UCSD-AML1 (cell line): ENCODE measurements around the gene OR7C1.
"Not testable (repeated sequence)": the region's sequence is repeated elsewhere in the genome, so short reads cannot be mapped to it uniquely, and the experiment has no call there.

ENCODE experiments used
- DNase-seq: peaks from one replicate; lab custom pipeline; 2025; ENCODE audit not compliant: unreplicated experiment; lab: John Stamatoyannopoulos, UW

OR7C1 gene

DNA sequence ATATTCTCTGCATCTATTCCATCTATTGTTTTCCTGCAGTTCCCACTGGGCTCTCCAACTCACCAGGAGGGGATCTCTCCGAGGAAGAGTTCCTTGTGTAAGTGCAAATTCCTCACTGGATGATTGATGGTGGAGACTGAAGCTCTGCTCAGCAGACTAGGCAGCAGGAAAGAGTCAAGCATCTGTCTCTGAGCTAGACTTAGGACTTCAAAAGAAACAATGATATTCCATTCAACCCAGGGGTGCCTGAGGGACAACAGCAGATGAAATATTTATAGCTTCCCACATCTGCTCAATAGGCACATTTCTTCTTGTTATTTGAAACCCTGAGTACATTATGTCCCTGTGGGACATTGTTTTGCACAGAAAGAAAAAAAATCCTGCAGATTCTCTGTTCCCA, at the start of gene OR7C1, which contains the start of gene OR7A5:
OR7C1 (minus strand) TSS at position 175 of the 400 bp plus-strand sequence. CDS start 35,049 bp downstream, outside the sequence.
OR7A5 (minus strand) TSS at position 175 of the 400 bp plus-strand sequence. CDS start 6,944 bp downstream, outside the sequence.
- DNase-seq = no peak

DNA sequence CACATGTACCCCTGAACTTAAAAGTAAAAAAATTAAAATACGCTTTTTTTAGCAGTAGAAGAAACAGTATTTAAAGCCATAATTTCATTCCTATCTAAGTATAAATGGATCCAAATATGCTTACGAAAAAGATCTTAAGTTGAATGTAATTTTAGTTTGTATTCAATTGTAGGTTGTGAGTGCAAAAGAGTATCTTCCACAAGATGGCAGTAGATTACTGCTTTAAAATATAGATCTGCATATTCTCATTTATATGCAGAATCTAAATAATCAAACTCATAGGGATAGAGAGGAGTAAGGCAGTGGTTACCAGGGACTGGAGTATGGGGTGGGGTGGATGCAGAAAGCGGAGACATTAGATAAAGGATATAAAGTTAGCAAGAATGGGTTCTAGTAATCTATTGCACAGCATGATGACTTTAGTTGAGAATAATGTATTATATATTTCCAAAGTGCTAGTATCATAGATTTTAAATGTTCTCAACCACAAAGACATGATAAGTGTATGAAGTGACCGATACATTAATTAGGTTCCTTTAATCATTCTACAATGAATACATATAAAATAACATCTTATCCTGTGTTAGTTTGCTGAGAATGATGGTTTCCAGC, 36.7 kb upstream of the OR7C1 start:
- DNase-seq = no peak

DNA sequence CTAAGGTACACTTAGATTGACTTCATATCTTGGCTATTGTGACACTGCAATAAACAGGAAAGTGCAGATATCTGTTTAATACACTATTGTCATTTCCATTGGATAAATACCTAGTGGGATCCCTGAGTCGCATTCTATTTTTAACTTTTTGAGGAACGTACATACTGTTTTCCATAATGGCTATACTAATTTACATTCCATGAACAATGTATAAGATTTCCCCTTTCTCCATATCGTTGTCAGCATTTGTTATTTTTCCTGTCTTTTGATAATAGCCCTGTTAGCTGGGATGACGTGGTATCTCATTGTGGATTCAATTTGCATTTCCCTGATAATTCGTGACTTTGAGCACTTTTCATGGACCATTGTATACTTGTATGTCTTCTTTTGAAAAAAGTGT, 33.5 kb upstream of the OR7C1 start:
- no peak for DNase-seq

DNA sequence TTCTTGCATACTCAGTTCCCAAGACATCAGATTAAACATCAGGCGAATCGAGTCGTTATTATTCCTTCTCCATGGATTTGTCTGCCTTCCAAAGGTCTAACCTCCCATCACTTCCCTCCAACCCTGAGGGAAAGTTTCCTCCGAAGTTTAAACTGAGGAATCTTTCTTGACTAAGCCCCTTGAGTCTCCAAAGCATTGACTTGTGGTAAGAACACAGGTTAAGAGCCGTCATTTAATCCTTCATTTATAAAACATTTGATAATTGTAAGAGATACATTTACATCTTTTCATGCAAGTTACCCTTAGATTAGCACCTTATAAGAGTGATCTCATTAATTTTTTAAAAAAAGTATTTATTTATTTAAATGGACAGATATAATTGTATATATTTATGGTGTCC, 13.8 kb upstream of the OR7C1 start, which contains the start of gene OR7A10:
OR7A10 (minus strand) TSS at position 101 of the 400 bp plus-strand sequence. CDS start 7,045 bp downstream, outside the sequence.
- DNase-seq = no peak

DNA sequence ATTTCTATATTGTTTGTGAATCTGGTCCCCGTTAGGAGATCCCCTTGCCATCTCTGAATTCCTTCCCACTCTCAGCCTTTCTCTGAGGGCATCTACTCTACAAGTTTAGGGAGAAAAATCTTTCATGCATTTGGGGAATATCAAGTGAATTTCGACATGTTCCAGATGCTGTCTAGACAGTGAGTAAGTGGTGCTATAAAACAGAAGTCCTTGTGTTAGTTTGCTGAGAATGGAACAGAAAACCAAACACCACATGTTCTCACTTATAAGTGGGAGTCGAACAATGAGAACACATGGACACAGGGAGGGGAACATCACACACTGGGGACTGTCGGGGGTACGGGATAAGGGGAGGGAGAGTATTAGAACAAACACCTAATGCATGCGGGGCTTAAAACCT, 8.6 kb upstream of the OR7C1 start:
- DNase-seq = no peak

DNA sequence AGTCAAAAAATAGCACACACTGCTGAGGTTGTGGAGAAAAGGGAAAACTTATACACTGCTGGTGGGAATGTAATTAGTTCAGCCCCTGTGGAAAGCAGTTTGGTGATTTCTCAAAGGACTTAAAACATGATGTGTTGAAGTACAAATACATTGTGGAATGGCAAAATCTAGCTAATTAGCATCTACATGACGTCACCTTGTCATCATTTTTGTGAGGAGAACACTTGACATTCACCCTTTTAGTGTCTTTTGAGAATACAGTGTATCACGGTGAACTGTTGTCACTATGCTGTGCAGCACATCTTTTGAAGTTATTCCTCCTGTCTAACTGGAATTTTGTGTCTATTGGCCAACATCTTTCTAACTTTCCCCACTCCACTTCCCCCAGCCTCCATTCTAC, 8.2 kb upstream of the OR7C1 start:
- DNase-seq = no peak

DNA sequence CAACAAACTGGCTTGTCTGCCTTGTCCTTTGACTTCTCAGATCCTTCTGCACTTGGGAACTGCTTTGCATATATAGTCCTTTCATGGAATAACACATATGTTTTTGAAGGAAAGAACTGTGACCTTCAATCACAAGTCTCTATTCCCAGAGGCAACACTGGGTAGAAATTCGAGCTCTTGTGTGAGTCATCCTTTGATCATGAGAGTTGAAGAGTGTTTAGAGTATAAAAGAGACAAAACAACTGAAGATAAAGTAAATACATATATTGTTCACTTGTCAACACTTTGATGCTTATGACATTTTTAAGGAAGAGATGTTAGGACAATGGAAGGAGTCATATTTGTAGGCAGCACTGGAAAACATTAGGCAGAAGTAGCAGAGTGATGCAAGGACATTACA, 5.2 kb upstream of the OR7C1 start:
- no peak for DNase-seq

DNA sequence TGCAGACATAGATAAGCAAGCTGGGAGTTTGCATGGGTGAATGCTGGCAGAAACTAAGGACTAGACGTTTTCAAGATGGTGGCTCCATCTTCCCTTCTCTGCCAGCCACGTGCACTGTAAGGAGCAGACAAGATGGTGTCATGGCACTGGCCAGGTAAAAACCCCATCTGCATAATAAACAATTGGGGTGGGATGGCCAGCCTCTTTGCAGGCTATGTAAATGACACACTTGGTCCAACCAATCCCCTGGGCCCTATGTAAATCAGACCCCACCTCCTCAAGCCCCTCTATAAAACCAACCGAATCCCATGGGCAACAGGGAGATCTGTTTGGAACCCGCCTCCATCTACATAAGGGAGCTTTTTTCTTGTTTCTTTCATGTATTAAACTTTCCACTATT, 2.4 kb upstream of the OR7C1 start:
- DNase-seq = no peak

DNA sequence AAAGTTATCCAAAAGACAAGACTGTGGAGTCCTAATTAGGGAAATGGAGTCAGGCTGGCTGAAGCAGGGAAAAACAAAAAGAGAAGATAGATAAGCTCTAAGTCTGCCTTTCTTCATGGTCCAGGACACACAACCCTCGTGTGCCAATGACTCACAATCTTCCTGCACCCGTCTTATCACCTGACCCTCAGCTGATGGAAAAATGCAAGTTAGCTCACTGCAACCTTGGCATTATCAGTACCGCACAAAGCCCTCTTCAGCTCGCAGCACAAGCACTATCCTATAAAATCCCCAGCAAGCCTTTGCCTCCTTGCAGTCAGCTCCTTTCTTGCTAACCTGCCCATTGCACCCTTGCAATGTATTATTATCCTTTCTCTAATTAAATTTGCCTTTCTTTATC, 4.3 kb downstream of the OR7C1 start:
- no peak for DNase-seq

DNA sequence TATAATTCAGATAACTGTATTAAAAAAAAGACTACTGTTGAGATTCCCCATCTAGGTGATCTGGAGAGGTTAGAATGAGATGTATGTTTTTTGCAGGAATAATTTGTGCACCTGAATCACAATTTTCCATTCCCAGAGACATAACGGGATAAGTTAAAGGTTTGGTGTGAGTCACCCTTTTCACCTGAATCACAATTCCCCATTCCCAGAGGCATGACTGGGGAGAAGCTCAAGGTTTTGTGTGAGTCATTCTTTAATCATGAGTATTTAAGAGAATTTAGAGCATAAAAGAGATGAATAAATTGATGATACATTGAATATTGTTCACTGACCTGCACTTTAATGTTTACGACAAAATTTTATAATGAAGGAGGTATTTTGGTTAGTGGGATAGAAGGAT, 9.0 kb downstream of the OR7C1 start:
- no peak for DNase-seq

DNA sequence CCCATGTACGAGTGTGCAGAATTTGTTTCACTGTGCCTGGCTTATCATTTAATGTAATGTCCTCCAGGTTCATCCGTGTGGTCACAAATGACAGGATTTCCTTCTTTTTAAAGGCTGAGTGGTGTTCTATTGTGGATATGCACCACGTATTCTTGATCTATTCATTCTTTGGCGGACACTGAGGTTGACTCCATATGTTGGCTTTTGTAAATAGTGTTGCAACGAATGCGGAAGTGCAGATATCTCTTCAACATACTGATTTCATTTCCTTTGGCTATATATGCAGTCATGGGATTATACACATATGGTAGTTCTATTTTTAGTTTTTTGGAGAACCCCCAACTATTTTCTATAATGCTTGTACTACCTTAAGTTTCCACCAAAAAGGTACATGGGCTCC, 13.0 kb downstream of the OR7C1 start:
- no peak for DNase-seq

DNA sequence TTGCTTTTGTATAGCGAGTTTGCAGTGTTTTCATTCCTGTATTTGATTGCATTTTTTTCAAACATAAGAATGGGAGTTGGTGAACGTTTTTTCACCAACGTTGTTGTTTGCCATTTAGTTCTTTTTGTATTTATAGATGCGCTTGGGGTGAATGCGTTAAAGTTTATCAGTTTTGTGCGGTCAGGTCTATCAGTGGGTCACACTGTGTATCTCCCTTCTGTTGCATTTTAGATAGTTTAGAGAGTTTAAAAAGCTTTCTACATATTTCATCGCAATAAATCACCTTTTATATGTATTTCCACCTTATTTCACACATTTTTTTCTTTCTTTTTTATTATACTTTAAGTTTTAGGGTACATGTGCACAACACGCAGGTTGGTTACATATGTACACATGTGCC, 16.4 kb downstream of the OR7C1 start:
- no peak for DNase-seq

DNA sequence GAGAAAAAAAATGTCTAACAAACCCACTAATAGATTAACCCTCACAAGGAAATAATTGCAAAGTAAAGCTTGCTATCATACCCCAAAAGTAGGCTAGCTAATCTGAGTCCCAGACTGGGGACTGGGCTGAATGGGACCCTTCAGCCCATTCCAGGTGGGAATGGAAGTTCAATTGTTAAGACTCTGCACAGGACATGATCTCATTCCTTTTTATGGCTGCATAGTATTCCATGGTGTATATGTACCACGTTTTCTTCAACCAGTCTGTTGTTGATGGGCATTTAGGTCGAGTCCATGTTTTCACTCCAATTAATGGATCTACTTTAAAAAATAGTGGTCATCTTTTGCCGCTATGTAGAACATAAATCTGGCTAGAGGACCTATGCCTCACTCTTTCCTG, 17.9 kb downstream of the OR7C1 start:
- DNase-seq = no peak

DNA sequence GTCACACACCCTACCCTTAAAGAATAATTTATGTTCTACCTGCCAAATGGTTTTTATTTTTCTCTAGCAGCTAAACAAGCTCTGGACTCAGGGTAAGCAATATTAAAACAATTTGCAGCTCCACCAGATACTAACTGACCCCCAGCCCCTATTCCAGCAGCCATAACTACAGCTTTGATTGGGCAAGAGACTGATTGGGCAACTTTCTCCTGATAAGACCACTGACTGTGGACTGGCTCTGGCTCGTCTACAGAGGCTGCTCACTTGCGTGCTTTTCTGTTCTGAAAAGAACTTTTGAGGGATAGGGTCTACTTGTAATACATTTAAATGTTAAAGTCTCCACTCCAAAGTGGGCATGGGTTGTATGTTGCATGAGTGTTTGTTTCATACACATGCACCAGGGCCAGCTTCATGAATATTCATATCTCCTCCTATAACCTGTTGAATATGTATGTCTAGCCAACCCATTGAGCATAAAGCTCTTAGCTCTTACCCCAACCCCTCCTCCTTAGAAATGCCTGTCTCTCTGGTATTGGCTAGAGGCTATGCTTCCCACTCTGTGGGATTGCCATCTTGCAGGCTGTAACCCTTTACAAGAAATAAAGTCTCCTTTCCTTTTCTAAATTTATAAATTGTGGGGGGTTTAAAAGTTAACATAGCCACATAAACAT, 19.9 kb downstream of the OR7C1 start:
- DNase-seq = no peak

DNA sequence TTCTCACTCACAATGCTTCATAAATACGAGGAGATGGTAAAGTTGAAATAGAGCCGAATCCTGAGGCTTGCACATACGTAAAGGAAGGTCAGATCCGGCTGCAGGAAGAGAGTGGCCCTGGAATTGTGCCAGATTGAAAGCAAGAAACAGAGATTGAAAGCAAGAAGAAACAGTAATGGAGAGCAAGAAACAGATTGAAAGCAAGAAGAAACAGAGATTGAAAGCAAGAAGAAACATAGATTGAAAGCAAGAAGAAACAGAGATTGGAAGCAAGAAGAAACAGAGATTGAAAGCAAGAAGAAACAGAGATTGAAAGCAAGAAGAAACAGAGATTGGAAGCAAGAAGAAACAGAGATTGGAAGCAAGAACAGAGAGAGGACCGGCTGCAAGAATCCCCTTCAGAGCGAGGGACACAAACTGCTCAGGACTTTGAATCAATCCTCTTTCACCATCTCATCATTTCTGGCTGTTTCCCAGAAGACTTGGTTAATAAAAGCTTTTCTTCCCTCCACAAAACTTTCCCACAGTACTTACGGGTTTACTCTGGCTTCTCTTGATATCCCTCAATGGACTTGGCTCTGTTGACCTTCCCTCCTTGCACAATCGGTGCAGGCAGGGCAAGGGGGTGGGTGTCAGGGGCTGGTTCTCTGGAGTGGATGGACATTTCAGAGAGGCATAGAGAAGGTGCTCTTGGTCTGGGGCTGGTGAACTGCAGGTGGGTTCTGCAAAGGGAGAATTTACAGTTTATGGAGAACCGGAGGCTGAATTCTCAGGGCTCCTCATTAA, 25.5 kb downstream of the OR7C1 start:
- DNase-seq = no peak

DNA sequence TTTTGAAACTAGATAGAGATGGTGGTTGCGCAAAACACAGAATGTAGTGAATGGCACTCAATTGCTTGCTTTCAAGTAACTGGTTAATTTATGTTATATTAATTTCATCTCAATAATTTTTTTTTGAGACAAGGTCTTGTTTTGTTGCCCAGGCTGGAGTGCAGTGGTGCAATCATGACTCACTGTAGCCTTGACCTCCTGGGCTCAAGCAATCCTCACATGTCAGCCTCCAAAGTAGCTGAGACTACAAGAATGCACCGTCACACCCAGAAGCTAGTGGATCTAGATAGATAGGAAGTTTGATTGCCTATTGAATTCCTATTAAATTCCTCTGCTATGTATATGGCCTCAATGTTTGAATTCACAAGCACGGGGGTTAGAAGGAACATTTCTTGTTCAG, 30.2 kb downstream of the OR7C1 start:
- DNase-seq = no peak

DNA sequence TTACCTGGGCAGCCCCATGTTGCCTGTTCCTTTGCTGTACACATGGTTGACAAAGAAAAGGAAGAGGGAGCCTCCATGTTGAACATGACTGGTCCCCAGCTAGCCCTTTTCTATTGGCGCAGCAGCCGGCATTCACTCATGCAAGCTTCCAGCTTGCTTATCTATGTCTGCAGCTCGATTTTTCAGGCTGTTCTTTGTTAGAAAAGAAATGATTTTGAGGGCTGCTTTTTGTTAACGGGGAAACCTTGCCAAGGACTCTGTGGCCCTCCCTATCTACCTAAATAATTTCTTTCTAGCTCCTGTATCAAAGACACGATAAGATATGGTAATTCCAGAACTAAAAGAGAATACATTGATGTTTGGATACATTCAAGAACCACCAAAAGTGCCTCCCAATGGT, 36.2 kb downstream of the OR7C1 start:
- DNase-seq = no peak

DNA sequence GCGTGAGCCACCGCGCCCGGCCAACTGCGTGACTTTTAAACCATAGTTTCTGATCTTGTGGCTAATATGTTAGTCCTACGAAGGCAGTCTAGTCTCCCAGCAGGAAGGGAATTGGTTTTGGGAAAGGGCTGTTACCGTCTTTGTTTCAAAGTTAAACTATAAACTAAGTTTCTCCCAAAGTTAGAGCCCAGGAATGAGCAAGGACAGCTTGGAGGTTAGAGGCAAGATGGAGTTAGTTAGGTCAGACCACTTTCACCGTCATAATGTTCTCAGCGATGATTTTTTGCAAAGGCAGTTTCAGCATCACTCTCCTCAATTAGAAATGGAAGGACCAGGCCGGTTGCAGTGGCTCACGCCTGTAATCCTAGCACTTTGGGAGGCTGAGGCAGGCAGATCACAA, 39.0 kb downstream of the OR7C1 start:
- DNase-seq = no peak

DNA sequence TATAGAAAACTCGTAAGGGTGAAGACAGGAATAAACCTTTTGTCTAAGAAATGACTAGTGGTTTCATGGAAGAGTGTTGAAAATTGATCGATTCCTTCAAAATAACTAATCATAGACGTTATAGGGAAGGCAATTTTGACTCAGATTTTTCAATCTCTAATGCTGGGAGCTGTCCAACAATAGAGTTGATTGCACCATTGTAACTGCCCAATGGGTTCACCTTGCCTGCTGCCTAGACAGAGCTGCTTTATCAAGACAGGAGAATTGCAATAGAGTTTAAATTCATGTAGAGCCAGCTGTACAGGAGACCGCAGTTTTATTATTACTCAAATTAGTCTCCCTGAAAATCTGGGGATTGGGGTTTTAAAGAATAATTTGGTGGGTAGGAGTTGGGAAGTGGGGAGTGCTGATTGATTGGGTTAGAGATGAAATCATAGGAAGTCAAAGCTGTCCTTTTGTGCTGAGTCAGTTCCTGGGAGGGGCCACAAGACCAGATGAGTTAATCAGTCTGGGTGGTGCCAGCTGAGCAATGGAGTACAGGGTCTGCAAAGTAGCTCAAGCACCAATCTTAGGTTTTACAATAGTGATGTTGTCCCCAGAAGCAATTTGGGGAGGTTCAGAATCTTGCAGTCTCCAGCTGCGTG, 39.8 kb downstream of the OR7C1 start:
- DNase-seq = no peak

DNA sequence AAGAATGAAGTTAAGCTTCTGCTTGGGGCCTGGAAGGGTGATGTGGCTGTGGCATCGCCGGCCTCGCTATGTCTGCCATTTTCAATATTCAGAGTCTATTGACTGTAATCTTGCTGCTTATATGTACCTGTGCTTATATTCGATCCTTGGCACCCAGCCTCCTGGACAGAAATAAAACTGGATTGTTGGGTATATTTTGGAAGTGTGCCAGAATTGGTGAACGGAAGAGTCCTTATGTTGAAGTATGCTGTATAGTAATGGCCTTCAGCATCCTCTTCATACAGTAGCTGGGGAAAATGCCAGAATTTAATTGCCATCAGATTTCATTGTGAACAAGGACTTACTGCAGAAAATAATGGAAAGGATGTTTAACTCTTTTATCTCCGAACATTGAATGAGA, 42.7 kb downstream of the OR7C1 start:
- not testable (repeated sequence) for DNase-seq

DNA sequence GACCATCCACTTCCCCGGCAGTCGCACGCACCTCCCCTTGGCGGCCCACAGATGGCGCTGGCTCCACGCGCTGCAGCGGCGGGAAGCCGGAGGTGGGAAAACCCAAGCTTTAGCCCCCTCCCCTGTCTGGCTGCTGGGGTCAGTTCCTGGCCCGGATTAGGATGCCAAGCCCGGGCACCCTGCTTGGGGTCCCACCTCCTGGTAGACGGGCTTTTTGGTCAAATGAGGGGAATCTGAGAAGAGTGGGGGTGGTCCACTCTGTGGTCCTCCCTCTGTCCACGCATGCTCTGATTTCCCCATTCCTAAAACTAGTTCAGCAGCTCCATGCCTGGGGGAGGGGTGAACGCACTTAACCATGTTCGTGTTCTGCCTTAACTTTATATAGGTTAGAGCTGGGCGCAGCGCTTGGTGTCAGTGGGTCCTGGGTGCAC, 48.5 kb downstream of the OR7C1 start:
- DNase-seq = peak; percentile 38
